ENCODE data around the gene CDH13. TPM values are rescaled to one million over a fixed set of nuclear protein-coding genes. Genes with fewer than 3 reads are reported as not detected.

Gene CDH13
- total and polyA plus RNA-seq, 9 of the 15 experiments (the other 6 are each of a cell fraction or from before 2014, with no cell fraction given), result 0.03 TPM; not detected in 8

- TF ChIP-seq, protein P1, sequence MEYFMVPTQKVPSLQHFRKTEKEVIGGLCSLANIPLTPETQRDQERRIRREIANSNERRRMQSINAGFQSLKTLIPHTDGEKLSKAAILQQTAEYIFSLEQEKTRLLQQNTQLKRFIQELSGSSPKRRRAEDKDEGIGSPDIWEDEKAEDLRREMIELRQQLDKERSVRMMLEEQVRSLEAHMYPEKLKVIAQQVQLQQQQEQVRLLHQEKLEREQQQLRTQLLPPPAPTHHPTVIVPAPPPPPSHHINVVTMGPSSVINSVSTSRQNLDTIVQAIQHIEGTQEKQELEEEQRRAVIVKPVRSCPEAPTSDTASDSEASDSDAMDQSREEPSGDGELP (CRISPR knock-in tag; IDR thresholded peaks at IDR 0.05; ENCODE audit: borderline replicate concordance), result no peak; the same call in 1 of the 2 replicates
- no peak for TF ChIP-seq NRF1 (conservative IDR thresholded peaks at IDR 0.05 in 1 of 2, IDR thresholded peaks at IDR 0.05 in 1 of 2)
- TF ChIP-seq SAFB (IDR thresholded peaks at IDR 0.05; ENCODE audit: borderline replicate concordance, low read depth, low read length), result no peak
- no peak for TF ChIP-seq SMAD4 (CRISPR knock-in tag; conservative IDR thresholded peaks at IDR 0.05)
- TF ChIP-seq HCFC1 (IDR thresholded peaks at IDR 0.05; ENCODE audit: low read depth, low read length), result no peak
- TF ChIP-seq ZNF830 (CRISPR knock-in tag; IDR thresholded peaks at IDR 0.05), result no peak
- no peak for TF ChIP-seq CREB1 (IDR thresholded peaks at IDR 0.05)
- no peak for TF ChIP-seq CREB1 (CRISPR knock-in tag; IDR thresholded peaks at IDR 0.05)
- TF ChIP-seq SPI1 (IDR thresholded peaks at IDR 0.05; ENCODE audit: borderline replicate concordance, low read depth, low read length), result no peak
- no peak for TF ChIP-seq CCNT2 (IDR thresholded peaks at IDR 0.05; ENCODE audit: borderline replicate concordance, extremely low read depth, insufficient read length, low read depth, low read length)
- no peak for TF ChIP-seq RHOXF2B (CRISPR knock-in tag; conservative IDR thresholded peaks at IDR 0.05)
- TF ChIP-seq ZFPM2 (CRISPR knock-in tag; IDR thresholded peaks at IDR 0.05), result no peak
- no peak for TF ChIP-seq MCM3 (IDR thresholded peaks at IDR 0.05)
- TF ChIP-seq FUS (optimal IDR thresholded peaks at IDR 0.05; ENCODE audit: low read depth, low read length), result no peak
- no peak for TF ChIP-seq ZNF124 (CRISPR knock-in tag; IDR thresholded peaks at IDR 0.05)
- TF ChIP-seq SAFB2 (IDR thresholded peaks at IDR 0.05; ENCODE audit: borderline replicate concordance, low read depth, low read length, severe bottlenecking), result no peak
- peak; percentile 32; the same call in 1 of the 2 replicates for TF ChIP-seq KLF16 (IDR thresholded peaks at IDR 0.05)
- peak; percentile 75 for TF ChIP-seq EGR1 (conservative IDR thresholded peaks at IDR 0.05)
- TF ChIP-seq RCOR1 (IDR thresholded peaks at IDR 0.05; ENCODE audit: borderline replicate concordance in 1 of 2, low read depth in 2 of 2, low read length in 2 of 2), result peak in 1 of 2 experiments; percentile 50; a peak in 1 of 4 replicates
- peak; percentile 65 for TF ChIP-seq NFIC (IDR thresholded peaks at IDR 0.05)
- 0 out of 2 replicates have a peak, but pooled peaks have one; percentile 53 for TF ChIP-seq MTA3 (IDR thresholded peaks at IDR 0.05; ENCODE audit: borderline replicate concordance)
- no peak for TF ChIP-seq ZNF239 (CRISPR knock-in tag; IDR thresholded peaks at IDR 0.05)
- no peak for TF ChIP-seq ZNF77 (CRISPR knock-in tag; IDR thresholded peaks at IDR 0.05)
- TF ChIP-seq, protein P2, sequence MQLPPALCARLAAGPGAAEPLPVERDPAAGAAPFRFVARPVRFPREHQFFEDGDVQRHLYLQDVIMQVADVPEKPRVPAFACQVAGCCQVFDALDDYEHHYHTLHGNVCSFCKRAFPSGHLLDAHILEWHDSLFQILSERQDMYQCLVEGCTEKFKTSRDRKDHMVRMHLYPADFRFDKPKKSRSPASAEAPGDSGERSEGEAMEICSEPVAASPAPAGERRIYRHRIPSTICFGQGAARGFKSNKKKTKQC (CRISPR knock-in tag; IDR thresholded peaks at IDR 0.05), result 0 out of 2 replicates have a peak, but pooled peaks have one; percentile 55
- peak in 1 of 3 experiments; percentile 10 for TF ChIP-seq YY1 (IDR thresholded peaks at IDR 0.05; ENCODE audit: borderline replicate concordance in 1 of 3, control insufficient read depth in 1 of 3, extremely low read depth in 1 of 3, insufficient read depth in 3 of 3, insufficient read length in 1 of 3, insufficient replicate concordance in 2 of 3, low read depth in 1 of 3, low read length in 2 of 3)
- no peak for TF ChIP-seq RBM15 (IDR thresholded peaks at IDR 0.05; ENCODE audit: insufficient read depth, low read length)
- TF ChIP-seq TFAM (CRISPR knock-in tag; conservative IDR thresholded peaks at IDR 0.05), result no peak
- 0 out of 2 replicates have a peak, but pooled peaks have one; percentile 32 for TF ChIP-seq MYC (IDR thresholded peaks at IDR 0.05; ENCODE audit: low read depth, low read length)
- TF ChIP-seq MYC (CRISPR knock-in tag; IDR thresholded peaks at IDR 0.05; ENCODE audit: borderline replicate concordance, low read depth), result no peak
- no peak for TF ChIP-seq TCF7 (IDR thresholded peaks at IDR 0.05; ENCODE audit: borderline replicate concordance)
Measured at GRCh38 chr16:83826146-83826913, 1199.6 kb downstream of the CDH13 start (continued).

Measured in K562 (cell line).